Muscle layer of colon (tissue), 2 donors: ENCODE data around the gene RRP1B.
"Not testable (repeated sequence)": the region's sequence is repeated elsewhere in the genome, so short reads cannot be mapped to it uniquely, and the experiment has no call there.

Experiments
- H3K27ac ChIP-seq: one replicate; pipeline ENCODE4 v1.7.0; 2013; ENCODE audit warnings: low read depth, mild to moderate bottlenecking, low read length, moderate library complexity
- H3K27me3 ChIP-seq, 2 donors: one replicate each; pipeline ENCODE4 v1.7.0; 2013; ENCODE audit warnings: low read length in 2 of 2, mild to moderate bottlenecking in 2 of 2; ENCODE audit not compliant: insufficient read depth in 2 of 2, control insufficient read depth in 1 of 2
- H3K36me3 ChIP-seq: one replicate; pipeline ENCODE4 v1.7.0; 2013; ENCODE audit warnings: mild to moderate bottlenecking, low read length; ENCODE audit not compliant: insufficient read depth
- H3K4me1 ChIP-seq: one replicate; pipeline ENCODE4 v1.7.0; 2013; ENCODE audit warnings: mild to moderate bottlenecking, low read length; ENCODE audit not compliant: insufficient read depth
- H3K4me3 ChIP-seq, 2 donors: one replicate each; pipeline ENCODE4 v1.7.0; 2013; ENCODE audit warnings: low read length in 2 of 2, low read depth in 1 of 2, mild to moderate bottlenecking in 1 of 2, moderate library complexity in 1 of 2
- H3K9ac ChIP-seq: one replicate; pipeline ENCODE4 v1.7.0; 2013; ENCODE audit warnings: low read length
- H3K9me3 ChIP-seq: one replicate; pipeline ENCODE4 v1.7.0; 2013; ENCODE audit warnings: mild to moderate bottlenecking, low read length
- donor health status: abdominal sarcoma.
- donor health status: Adenocarcinoma of cecum.

RRP1B gene

GRCh38 chr21:43644071-43644470 is 15.3 kb upstream of the RRP1B start:
- H3K27ac ChIP-seq, result no peak overlapping the region
- H3K9ac ChIP-seq, result no peak overlapping the region
- no peaks in the 10 kb centered on the region for H3K36me3 ChIP-seq
- no peaks in the 10 kb centered on the region for H3K9me3 ChIP-seq
- peaks cover 16% of the 10 kb centered on the region for H3K4me1 ChIP-seq
- H3K4me3 ChIP-seq, result no peak overlapping the region
- no peaks in the 10 kb centered on the region for H3K27me3 ChIP-seq

GRCh38 chr21:43644609-43645008 is 14.8 kb upstream of the RRP1B start:
- no peaks in the 10 kb centered on the region for H3K36me3 ChIP-seq
- no peak overlapping the region for H3K27ac ChIP-seq
- no peaks in the 10 kb centered on the region for H3K9me3 ChIP-seq
- H3K9ac ChIP-seq, result no peak overlapping the region
- no peaks in the 10 kb centered on the region for H3K27me3 ChIP-seq
- H3K4me3 ChIP-seq, result no peak overlapping the region
- H3K4me1 ChIP-seq, result peaks cover 16% of the 10 kb centered on the region

DNA sequence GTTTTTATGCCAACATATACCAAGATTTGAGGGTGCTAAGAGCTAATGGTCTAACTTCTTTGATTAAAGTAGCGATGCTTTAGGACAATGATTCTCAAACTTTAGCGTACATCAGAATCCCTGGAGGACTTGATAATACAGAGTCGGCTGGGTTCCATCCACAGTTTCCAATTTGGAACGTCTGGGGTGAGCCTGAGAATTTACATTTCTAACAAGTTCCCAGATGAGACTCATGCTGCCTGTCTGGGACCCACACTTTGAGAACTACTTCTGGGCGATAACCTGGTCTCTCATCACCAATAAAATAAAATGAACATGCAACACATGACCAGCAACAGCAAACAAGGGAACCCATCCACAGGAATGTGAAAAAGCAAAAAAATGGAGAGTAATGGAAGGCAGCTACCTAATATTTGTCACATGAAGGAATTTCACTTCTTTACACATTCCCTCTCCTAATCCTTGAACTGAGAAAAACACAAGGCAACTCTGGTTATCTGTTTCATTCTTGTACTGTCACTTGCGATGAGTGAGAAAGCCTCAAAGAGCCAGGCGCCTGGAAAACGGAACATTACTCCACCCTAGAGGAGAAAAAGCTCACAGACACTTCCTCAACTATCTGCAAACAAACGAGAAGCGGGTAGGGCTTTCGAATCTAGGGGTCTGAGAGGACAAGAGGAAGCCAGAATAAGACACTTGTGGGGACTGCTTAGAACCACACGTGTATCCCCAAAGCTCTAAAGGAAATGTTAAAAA is 14.0 kb upstream of the RRP1B start:
- Histone ChIP-seq H3K27me3 (no peaks in the 10 kb centered on the region), H3K9ac (no peak overlapping the region), H3K36me3 (no peaks in the 10 kb centered on the region), H3K27ac (peak overlapping the region; percentile 48), H3K4me3 (no peak overlapping the region), H3K4me1 (peaks cover 16% of the 10 kb centered on the region), H3K9me3 (no peaks in the 10 kb centered on the region)

GRCh38 chr21:43645976-43646375 is 13.4 kb upstream of the RRP1B start:
- H3K9me3 ChIP-seq, result no peaks in the 10 kb centered on the region
- no peaks in the 10 kb centered on the region for H3K27me3 ChIP-seq
- no peak overlapping the region for H3K27ac ChIP-seq
- H3K36me3 ChIP-seq, result no peaks in the 10 kb centered on the region
- peaks cover 16% of the 10 kb centered on the region for H3K4me1 ChIP-seq
- H3K4me3 ChIP-seq, result no peak overlapping the region
- H3K9ac ChIP-seq, result no peak overlapping the region

GRCh38 chr21:43646550-43647260 is 12.7 kb upstream of the RRP1B start:
- Histone ChIP-seq H3K27ac (no peak overlapping the region), H3K36me3 (no peaks in the 10 kb centered on the region), H3K9ac (no peak overlapping the region), H3K4me3 (no peak overlapping the region), H3K9me3 (no peaks in the 10 kb centered on the region), H3K27me3 (no peaks in the 10 kb centered on the region), H3K4me1 (peaks cover 16% of the 10 kb centered on the region)

DNA sequence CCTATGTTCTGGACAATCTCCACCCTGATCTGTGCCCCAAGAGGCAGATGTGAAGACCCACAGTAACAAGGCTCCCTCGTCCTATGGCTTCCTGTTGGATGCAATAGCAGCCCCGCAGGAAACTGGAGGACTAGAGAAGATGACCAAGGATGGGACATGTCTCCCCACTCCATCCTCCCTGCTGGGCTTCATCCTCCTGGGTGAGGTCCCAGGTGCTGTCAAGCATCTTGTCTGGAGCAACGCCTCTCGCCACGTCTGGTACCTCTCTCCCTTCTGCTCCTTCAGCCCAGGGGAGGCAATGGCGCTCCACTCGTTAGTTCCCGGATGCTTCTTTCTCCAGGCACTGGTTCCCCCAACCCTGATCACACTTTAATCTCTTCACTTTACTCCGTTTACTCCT is 11.2 kb upstream of the RRP1B start:
- peaks cover 16% of the 10 kb centered on the region for H3K4me1 ChIP-seq
- no peaks in the 10 kb centered on the region for H3K9me3 ChIP-seq
- no peak overlapping the region for H3K4me3 ChIP-seq
- no peaks in the 10 kb centered on the region for H3K36me3 ChIP-seq
- no peaks in the 10 kb centered on the region for H3K27me3 ChIP-seq
- no peak overlapping the region for H3K27ac ChIP-seq
- no peak overlapping the region for H3K9ac ChIP-seq

DNA sequence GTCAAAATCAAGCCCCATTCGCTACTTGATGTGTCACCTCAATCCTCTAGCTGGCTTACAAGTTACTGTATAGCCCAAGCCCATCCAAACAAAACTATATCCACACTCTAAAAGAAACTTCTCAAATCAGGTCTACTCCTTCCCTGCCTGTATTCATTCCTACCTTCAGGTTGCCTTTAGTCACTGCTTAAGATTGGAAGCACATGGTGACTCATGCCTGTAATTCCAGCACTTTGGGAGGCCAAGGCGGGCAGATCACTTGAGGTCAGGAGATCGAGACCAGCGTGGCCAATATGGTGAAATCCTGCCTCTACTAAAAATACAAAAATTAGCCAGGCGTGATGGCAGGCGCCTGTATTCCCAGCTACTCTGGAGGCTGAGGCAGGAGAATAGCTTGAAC is 7.4 kb upstream of the RRP1B start:
- H3K4me1 ChIP-seq, H3K9ac ChIP-seq, H3K27ac ChIP-seq, H3K27me3 ChIP-seq, H3K36me3 ChIP-seq, H3K4me3 ChIP-seq, H3K9me3 ChIP-seq: not testable (repeated sequence)

- Histone ChIP-seq H3K27me3 (no peaks in the 10 kb centered on the region), H3K9ac (no peak overlapping the region), H3K9me3 (no peaks in the 10 kb centered on the region), H3K36me3 (no peaks in the 10 kb centered on the region), H3K4me3 (no peak overlapping the region), H3K4me1 (no peaks in the 10 kb centered on the region), H3K27ac (no peak overlapping the region)
These were observed 6.7 kb upstream of the RRP1B start for GRCh38 chr21:43652616-43653015.

DNA sequence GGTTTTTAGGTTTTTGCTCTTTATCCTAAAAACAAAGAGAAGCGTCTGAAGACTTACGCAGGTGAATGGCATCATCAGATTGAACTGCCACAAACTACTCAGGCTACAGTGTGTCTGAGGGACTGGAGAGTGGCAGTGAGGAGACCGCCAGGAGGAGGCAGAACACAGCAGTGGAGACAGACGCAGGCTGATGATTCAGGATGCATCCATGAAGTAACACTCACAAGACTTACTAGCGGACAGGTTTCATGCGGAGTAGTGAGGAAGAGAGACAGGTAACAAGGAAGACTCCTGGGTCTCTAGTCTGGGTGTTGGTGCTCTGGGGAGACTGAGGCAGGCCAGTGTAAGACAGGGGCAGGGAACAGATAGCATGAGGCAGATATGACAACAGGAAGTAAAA is 5.7 kb upstream of the RRP1B start:
- Histone ChIP-seq H3K27me3 (no peaks in the 10 kb centered on the region), H3K9me3 (no peaks in the 10 kb centered on the region), H3K4me1 (no peaks in the 10 kb centered on the region), H3K36me3 (no peaks in the 10 kb centered on the region), H3K27ac (no peak overlapping the region), H3K9ac (no peak overlapping the region), H3K4me3 (no peak overlapping the region)

DNA sequence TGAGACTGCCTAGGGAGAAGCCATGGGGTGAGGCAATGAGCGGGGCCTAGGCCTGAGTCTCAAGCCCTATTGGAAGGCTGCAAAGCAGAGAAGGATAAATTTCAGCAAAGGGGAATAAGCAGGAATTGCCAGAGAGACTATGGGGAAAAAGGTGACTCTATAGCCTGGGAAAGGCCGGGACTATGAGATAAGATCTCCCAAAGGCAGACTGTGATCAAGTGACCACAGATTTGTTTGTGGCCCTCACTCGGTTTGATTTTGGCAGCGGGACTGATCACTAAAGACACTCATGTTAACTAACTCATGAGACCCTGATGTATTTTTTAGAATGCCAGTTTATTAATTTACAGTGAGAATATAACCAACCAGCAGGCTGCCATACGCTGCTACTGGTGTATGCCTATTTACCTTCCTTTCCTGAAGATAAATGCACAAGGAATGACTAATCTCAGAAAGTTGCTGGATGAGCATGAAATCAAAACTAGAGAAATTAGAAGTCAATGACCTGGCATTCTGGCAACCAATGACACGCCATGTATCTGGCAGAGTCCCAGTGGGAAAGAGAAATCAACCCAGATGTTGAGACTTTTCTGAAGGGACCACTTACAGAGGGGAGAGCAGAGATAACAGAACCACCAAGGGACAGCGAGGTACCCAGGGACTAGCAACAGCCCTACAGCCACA is 4.4 kb upstream of the RRP1B start:
- no peak overlapping the region for H3K4me3 ChIP-seq
- no peak overlapping the region for H3K9ac ChIP-seq
- no peaks in the 10 kb centered on the region for H3K36me3 ChIP-seq
- no peak overlapping the region for H3K27ac ChIP-seq
- H3K9me3 ChIP-seq, result no peaks in the 10 kb centered on the region
- H3K4me1 ChIP-seq, result no peaks in the 10 kb centered on the region
- H3K27me3 ChIP-seq, result no peaks in the 10 kb centered on the region

- no peaks in the 10 kb centered on the region for H3K27me3 ChIP-seq
- no peaks in the 10 kb centered on the region for H3K9me3 ChIP-seq
- no peak overlapping the region for H3K9ac ChIP-seq
- no peaks in the 10 kb centered on the region for H3K36me3 ChIP-seq
- no peak overlapping the region for H3K4me3 ChIP-seq
- peaks cover 11% of the 10 kb centered on the region for H3K4me1 ChIP-seq
- H3K27ac ChIP-seq, result no peak overlapping the region
These were observed 1.8 kb upstream of the RRP1B start for GRCh38 chr21:43657355-43658087.
